DMS79 treated with DMSO at 0.1 percent for 48 hours (cell line): Measurements from ENCODE around the gene UNKL.

Experiments
- DNase-seq: peaks from one replicate; lab custom pipeline; 2025; lab: John Stamatoyannopoulos, UW

The UNKL gene

GRCh38 chr16:1430759-1431496 is 16.4 kb upstream of the UNKL start, which contains the start of gene PERCC1:
Gene PERCC1, plus strand, starts transcription at chr16:1431078. Its CDS starts 1,516 bp downstream, at chr16:1432594.
- peak; percentile 83 for DNase-seq

- no peak for DNase-seq
These were observed 15.8 kb upstream of the UNKL start for GRCh38 chr16:1430214-1430758.

- no peak for DNase-seq
These were observed 15.1 kb upstream of the UNKL start for GRCh38 chr16:1429631-1430030.

GRCh38 chr16:1429012-1429411 is 14.5 kb upstream of the UNKL start:
- no peak for DNase-seq

GRCh38 chr16:1428511-1428910 is 14.0 kb upstream of the UNKL start:
- DNase-seq = no peak

GRCh38 chr16:1427473-1428461 is 13.3 kb upstream of the UNKL start:
- no peak for DNase-seq

GRCh38 chr16:1426734-1427471 is 12.4 kb upstream of the UNKL start:
- peak; percentile 73 for DNase-seq

- DNase-seq = no peak
These were observed 11.3 kb upstream of the UNKL start for GRCh38 chr16:1425616-1426370.

GRCh38 chr16:1424028-1424427 is 9.5 kb upstream of the UNKL start:
- no peak for DNase-seq

- no peak for DNase-seq
These were observed 7.6 kb upstream of the UNKL start for GRCh38 chr16:1422076-1422475.

GRCh38 chr16:1420111-1420539 is 5.6 kb upstream of the UNKL start:
- no peak for DNase-seq

- DNase-seq = no peak
These were observed 2.0 kb upstream of the UNKL start for GRCh38 chr16:1416521-1416941.

GRCh38 chr16:1413684-1414531 is 596 bp downstream of the UNKL start:
- peak; percentile 27 for DNase-seq

- no peak for DNase-seq
These were observed 1.7 kb downstream of the UNKL start for GRCh38 chr16:1412847-1413246.

- peak; percentile 67 for DNase-seq
These were observed 6.2 kb downstream of the UNKL start for GRCh38 chr16:1408171-1408837.

GRCh38 chr16:1407753-1408152 is 6.8 kb downstream of the UNKL start:
- DNase-seq = no peak

- no peak for DNase-seq
These were observed 10.8 kb downstream of the UNKL start for GRCh38 chr16:1403733-1404132.

- DNase-seq = no peak
These were observed 11.5 kb downstream of the UNKL start for GRCh38 chr16:1403036-1403435.

- DNase-seq = no peak
These were observed 12.7 kb downstream of the UNKL start for GRCh38 chr16:1401758-1402154.
